Hair follicle dermal papilla cell (primary cell): ENCODE results near the gene FCHSD2. TPM values are rescaled to one million over a fixed set of nuclear protein-coding genes. Genes with fewer than 3 reads are reported as not detected.

Source experiments
- small RNA-seq: library from RNA; depleted of rRNA; stranded (forward); fragments of <200 nt; gene quantifications from one replicate; pipeline ENCODE3, GENCODE V24; 2012
- total RNA-seq: library from RNA; depleted of rRNA; stranded (reverse); fragments of >200 nt; gene quantifications from 2 replicates; pipeline ENCODE4 v1.2.3, GENCODE V29; 2012

FCHSD2 gene
- 12.5 and 13.4 TPM in 2 replicates for total RNA-seq

GRCh38 chr11:73142128-73142377, at the start of gene FCHSD2:
Gene FCHSD2, minus strand, starts transcription at chr11:73142318. Its CDS starts 441 bp downstream, at chr11:73141877.

DNA sequence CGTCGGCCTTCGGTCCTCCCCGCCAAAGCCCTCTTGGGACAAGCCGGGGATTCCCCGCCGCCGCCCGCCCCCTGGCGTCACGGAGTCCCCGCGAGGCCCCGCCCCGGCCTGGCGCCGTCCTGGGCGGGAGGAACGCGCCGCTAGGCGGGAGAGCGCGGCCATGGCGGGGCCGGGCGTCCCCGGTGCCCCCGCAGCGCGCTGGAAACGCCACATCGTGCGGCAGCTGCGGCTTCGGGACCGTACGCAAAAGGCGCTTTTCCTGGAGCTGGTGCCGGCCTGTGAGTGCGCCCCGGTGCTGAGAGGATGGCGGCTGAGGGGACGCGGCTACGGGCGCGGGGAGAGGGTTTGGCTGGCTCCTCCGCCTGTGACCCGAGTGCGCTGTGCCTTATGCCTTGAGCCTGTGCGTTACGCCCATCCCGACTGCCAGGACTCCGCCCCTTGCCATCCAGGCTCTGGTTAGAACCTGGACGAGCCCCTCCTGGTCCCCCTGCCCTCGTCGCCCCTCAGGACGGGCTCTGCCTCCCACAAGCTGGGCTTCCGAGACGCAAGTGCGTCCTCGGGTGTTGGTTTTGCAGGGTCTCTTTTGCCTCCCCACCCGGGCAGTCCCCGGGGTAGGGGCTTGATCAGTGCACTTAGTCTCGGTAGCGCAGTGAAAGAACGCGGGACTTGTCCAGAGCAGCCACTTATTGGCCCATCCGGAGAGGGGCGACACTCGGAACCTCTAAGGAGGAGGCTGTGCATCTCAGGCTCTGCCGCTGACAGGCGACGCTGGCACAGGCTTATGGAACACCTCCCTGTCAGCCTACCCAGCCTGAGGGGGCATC, 327.6 kb downstream of the FCHSD2 start, which contains the start of gene ATG16L2:
ATG16L2 (plus strand) TSS at position 126 of the 824 bp plus-strand sequence; CDS start at position 161, 35 bp downstream.

GRCh38 chr11:72793425-72794367, 348.4 kb downstream of the FCHSD2 start, which contains the start of gene STARD10:
Gene STARD10, minus strand, starts transcription at chr11:72794047. Its CDS starts 12,866 bp downstream, at chr11:72781181.

Small RNA genes lying within 50 kb of the gene (small RNA-seq; reads per million reads assigned to genes)
- not detected for gene RNU6-672P

Other genes starting within 250 kb of the FCHSD2 start
- 0.12 and 0.16 TPM in 2 replicates for gene P2RY2, start 76.0 kb upstream of the FCHSD2 start, total RNA-seq
- gene P2RY6, start 130.0 kb upstream of the FCHSD2 start, total RNA-seq = 0.49 and 0.97 TPM in 2 replicates
- gene ARHGEF17, start 166.0 kb upstream of the FCHSD2 start, total RNA-seq = 58.8 and 70.3 TPM in 2 replicates
- gene RELT, start 234.1 kb upstream of the FCHSD2 start, total RNA-seq = 4.9 and 5.8 TPM in 2 replicates